ENCODE measurements around the gene TCF12.

Gene TCF12

DNA sequence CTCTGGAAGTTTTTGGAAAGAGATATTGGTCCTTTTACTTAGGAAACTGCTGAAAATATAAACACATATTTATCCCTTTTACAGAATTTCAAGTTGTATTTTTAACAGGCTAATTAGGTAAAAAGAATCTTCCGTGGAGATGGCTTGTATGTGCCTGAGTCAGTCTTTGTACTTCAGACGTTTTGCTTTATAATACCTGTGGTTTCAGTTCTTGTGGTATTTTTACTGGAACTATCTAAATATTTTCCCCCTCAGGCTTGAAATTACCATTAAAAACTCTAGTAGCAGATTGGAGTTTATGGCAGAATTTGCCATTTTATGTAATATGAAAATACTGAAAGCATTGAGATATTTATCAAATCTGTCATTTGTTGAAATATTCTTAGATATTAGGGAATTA is 306.2 kb downstream of the TCF12 start:
- DNase-seq: no peak

- DNase-seq: peak; percentile 34
Measured at GRCh38 chr15:57227166-57227565, 308.7 kb downstream of the TCF12 start.

DNA sequence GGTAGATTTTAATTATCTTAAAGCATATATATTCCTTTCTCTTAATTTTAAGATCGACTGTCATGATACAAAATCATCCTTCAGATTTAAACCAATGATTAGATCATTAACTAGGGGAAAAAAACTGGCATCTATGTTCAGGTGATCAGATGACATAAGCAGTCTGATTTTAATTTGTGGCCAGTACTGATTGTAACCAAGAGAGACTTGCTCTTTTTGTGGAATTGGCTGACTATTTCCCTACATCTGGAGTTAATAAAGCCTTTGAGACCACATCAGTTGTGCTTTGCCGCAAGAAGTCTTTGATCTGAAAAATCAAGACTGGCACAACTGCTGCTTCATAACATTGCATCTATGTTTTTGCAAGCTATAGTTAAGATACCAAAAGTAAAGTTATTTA is 309.5 kb downstream of the TCF12 start:
- peak; percentile 83 for DNase-seq

GRCh38 chr15:57228395-57228794 is 310.0 kb downstream of the TCF12 start:
- no peak for DNase-seq

DNA sequence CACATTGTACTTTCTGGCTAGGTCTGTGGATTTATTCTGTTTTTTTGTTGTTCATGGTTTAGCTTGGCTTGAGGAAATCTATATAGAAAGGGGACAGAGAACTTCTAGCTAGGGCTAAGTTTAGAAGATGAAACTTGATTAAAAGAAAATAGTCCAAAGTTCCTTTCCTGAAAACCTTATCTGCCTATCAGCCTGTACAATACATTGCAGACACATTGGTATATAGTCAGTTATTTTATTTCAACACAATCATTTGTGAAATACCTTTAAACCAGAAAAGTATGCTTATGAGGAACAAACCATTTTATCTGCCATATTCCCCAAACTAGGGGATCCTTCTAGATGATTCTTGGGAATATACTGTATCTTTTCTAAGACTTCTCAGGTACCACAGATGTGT is 310.6 kb downstream of the TCF12 start:
- DNase-seq: no peak

GRCh38 chr15:57231559-57231958 is 313.1 kb downstream of the TCF12 start:
- no peak for DNase-seq

DNA sequence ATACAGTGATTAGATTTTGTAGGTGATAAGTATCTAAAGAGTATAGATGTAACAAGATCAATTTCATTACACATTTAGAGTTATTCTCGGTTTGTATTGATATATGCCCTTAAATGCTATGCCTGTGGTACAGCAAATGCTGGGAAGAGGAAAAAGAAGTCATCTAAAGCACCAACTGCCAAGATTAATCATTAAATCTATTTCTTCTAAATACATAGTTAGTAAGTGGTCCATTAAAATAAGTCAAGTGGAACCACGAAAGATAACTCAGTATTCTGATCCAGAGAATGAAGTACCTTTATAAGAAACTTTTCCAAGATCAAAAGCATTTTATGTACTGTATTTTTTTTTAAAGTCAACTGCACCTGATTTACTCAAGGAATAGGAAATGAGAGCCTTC is 315.7 kb downstream of the TCF12 start:
- DNase-seq: no peak

DNA sequence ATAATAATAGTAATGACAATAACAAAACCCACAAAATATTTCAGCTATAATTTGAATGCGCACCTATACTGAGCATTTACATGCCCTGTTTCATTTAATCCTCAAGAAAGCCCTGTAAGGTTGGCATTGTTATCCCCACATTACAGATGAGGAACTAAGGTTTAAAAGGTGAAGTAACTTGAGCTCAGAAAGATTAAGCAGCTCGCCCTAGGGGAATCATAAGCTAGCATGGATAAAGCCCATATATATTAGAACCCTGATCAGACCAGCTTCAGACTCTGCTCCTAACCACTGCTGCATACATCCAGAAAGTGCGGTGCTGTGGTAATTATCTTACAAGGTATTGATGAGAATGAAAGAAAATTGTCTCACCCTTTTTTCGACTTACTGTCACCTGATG is 316.7 kb downstream of the TCF12 start:
- no peak for DNase-seq

DNA sequence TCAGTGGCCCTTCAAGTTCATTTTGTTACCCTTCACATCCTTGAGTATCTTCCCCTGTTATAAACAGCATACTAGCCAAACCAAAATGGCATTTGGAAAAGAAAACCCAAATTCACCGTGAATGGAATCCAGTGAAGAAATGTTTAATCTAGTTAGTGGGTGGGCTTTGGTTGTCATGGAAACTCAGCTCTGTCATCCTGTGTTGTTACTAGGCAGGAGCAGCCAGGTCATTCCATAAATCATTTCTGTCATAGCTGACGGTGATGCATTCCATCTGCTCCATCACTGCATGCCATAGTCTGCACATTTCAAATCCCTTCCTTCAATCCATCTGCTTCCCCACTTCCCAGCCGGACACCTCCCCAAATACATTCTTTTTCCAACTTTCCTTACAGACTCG is 317.4 kb downstream of the TCF12 start:
- DNase-seq: peak; percentile 91

DNA sequence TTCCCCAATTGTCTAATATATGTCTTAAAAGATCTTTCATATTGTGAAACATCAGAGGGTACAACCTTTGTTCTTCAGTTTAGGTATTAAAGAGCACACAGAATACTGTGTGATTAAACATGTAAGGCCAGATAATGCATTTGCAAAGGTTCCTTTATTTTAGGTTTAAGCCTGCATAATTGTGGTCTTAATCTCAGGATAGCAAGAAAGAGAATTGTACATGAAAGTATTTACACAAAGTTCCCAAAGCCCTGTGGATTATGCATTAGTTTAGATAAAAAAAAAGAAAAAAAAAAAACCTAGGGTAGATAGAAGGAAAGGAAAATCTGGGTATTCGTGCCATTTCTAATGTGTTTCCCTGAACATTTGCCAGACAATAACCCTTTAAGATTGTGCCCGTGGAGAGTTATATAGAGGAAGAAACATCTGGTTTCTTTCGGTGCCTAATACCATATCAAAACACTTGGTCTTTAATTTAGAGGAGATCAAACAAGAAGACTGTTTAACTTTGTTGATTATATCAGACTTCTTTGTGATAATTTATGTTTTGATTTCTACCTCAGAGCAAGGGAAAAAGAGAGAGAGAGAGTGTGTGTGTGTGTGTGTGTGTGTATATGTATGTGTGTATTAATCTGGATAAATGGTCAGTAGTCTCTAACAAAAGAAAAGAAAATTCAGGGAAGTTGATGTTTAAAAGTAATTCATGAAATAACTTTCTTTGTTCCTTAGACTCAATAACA is 318.3 kb downstream of the TCF12 start:
- DNase-seq: no peak

- peak; percentile 93 for DNase-seq
Measured at GRCh38 chr15:57237301-57237642, 318.8 kb downstream of the TCF12 start.

DNA sequence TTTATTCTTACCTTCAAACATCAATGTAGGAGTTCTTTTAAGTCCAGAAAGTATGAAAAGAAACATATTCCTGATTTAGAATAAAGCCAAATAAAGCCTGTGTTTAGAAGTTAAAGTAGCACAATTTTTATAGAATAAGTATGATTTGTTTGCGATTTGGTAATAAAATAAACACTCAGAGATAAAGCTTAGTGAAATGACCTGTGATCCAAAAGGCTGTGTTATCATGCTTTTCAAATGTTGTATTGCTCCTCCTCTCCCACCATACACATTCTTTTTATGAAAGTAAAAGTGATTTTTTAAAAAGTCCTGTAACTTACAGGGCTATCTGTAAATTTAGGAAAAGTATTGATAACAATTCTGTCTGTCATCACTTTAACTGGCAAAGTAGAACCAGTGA is 319.2 kb downstream of the TCF12 start:
- no peak for DNase-seq

DNA sequence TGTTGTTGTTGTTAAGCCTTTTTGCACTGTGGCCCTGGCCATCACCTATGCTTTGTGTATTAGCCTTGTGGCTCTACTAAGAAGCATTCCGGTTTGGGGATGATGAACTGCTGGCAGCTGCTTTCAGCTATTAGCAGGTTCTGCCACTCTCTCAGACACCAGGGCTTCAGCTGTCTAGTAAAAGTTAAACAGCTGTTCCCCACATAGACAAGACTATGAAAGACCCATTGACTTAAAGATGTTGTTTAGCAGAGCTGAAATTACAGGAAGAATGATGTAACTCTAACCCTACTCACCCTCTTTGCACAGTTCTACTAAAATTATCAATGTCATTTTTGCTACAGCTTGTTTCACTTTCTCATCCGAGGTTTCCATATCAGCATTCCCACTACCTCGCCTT is 326.7 kb downstream of the TCF12 start:
- DNase-seq: peak; percentile 48

DNA sequence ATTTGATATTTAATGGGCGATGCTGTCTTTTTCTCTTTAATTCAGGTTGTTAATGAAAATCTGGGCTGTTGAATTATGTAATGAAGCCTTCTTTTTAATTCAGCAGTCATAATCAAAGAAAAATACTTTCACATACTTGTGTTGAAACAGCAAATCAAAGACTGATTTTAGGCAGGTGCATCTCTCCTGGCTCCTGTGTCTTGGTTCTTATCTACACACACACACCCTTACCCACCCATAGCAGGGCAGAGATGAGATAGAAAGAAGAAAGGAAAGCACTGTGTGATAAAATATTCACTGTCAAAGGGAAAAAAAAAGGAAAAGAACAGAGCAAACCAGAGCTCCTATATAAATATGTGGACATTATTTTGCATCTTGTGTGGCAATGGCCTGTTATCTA is 327.3 kb downstream of the TCF12 start:
- no peak for DNase-seq

DNA sequence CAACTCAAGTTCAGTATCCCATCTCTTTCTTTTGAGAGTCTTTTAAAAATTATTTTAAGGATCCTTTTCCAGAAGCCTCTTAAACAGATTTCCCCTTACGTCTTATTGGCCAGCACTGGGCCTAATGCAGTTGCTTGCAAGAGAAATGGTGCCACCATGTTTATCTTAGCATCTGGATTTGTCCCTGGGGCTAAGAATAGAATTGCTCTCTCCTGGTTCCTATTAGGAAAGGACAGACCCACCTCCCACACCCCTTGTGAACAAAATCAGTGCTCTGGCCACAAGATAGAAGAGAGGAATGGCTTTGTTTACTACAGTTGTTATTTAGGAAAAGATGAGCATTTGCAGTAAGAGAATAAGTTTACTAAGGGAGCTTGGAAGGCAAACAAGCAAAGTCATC is 329.6 kb downstream of the TCF12 start:
- no peak for DNase-seq

- DNase-seq: no peak
Measured at GRCh38 chr15:57251308-57251707, 332.9 kb downstream of the TCF12 start.

DNA sequence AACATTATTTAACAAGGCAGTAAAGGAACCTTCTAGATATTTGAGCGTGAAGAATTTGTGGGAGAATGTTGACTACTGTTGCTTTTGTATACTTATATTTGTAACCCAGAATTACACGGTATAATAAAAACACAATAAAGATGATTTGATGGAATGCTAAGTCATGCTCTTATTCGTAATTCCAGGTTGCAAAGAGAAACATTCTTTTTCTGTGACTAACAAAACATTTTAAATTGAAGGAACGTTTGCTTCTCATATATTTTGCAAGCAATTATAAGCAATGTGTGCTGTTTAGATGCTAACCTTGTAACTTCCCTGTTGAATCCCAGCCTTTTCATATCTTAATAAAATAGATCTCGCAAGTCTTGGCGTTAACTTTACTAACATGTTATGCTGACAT is 333.5 kb downstream of the TCF12 start:
- no peak for DNase-seq

GRCh38 chr15:57253082-57253481 is 334.6 kb downstream of the TCF12 start:
- no peak for DNase-seq

- DNase-seq: no peak
Measured at GRCh38 chr15:57253500-57253899, 335.1 kb downstream of the TCF12 start.

DNA sequence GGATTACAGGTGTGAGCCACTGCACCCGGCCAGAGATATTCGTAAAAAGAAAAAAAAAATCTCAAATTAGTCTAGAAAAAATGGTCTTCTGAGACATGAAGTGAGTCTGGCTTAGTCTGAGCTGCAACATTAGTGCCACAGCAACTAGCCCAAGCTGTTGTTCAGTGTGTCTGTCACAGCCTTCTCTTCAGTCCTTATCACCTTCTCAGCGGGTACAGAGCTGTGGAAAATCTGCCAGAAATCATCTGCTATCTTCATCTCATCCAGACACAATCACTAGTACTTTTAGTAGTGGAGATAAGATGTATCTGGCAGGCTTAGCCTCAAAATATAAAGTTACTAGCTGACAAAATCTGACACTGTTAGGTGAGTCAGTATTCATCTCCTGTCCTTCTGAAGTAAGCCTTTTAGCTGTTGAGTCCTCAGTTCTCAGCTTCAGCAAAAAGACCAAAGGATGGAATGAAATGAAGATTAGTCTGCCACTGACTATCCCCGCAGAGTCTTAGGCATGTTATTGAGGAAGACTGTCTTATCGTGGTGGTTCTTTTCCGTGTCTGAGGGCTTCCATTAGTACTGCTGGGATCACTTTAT is 337.4 kb downstream of the TCF12 start:
- DNase-seq: no peak

GRCh38 chr15:57256939-57257338 is 338.5 kb downstream of the TCF12 start:
- DNase-seq: peak; percentile 25

GRCh38 chr15:57259568-57260040 is 341.2 kb downstream of the TCF12 start:
- peak; percentile 90 for DNase-seq

- no peak for DNase-seq
Measured at GRCh38 chr15:57263520-57263919, 345.1 kb downstream of the TCF12 start.

- DNase-seq: no peak
Measured at GRCh38 chr15:57272771-57273357, 354.4 kb downstream of the TCF12 start.

DNA sequence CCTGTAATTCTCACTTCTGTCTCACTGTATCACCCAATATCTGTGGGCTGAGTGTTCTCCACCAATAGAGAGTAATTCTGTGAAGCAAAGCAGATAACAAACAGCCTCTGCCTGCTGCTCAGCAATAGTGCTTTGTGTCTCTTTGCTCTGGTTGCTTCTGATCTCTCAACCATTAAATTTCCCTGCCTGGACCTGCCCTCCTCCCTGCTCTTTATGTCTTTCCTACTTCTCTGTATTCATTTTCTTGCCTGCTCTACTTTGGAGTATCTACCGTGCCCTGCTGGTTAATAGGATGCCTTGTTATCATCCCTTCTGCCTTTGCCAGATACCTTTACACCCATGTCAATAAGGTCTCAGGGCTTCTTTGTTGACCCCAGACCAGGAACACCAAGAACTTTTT is 355.0 kb downstream of the TCF12 start:
- DNase-seq: no peak

Data from eye (tissue), 1 donor.